KBM-7 (cell line): ENCODE data around the gene DNASE1L2.
"Not testable (repeated sequence)": the region's sequence is repeated elsewhere in the genome, so short reads cannot be mapped to it uniquely, and the experiment has no call there.

ENCODE experiments used
- DNase-seq: peaks from one replicate; pipeline ENCODE4 v3.0.0-alpha.2; 2015
- in situ Hi-C: fragments of 300-500 bp; cut with MboI; formaldehyde crosslinking; loops from 2 replicates; pipeline ENCODE4 v1.14.3; 2020; ENCODE audit warnings: low sequenced_read_pairs, low pct_unique_long_range_greater_than_20kb, mixed read lengths

DNASE1L2 gene

GRCh38 chr16:2234813-2235170, 1.5 kb upstream of the DNASE1L2 start:
- in situ Hi-C loops: no loop called here
- no peak for DNase-seq

- in situ Hi-C loops: no loop called here
- DNase-seq: no peak
Measured at GRCh38 chr16:2235234-2235651, 1.0 kb upstream of the DNASE1L2 start.

GRCh38 chr16:2235695-2236336, 428 bp upstream of the DNASE1L2 start:
- in situ Hi-C loops: no loop called here
- no peak for DNase-seq

GRCh38 chr16:2237102-2237482, 848 bp downstream of the DNASE1L2 start:
- DNase-seq: no peak
- in situ Hi-C loops: no loop called here

- in situ Hi-C loops: no loop called here
- DNase-seq: no peak
Measured at GRCh38 chr16:2237493-2238149, 1.4 kb downstream of the DNASE1L2 start.

- no peak for DNase-seq
- in situ Hi-C loops: no loop called here
Measured at GRCh38 chr16:2238150-2238837, 2.0 kb downstream of the DNASE1L2 start.

GRCh38 chr16:2238838-2239675, 2.8 kb downstream of the DNASE1L2 start:
- in situ Hi-C loops: no loop called here
- no peak for DNase-seq

- in situ Hi-C loops, DNase-seq: not testable (repeated sequence)
Measured at GRCh38 chr16:2240331-2240730, 4.1 kb downstream of the DNASE1L2 start.

GRCh38 chr16:2242598-2242997, 6.4 kb downstream of the DNASE1L2 start:
- no peak for DNase-seq
- in situ Hi-C loops: no loop called here

- DNase-seq: no peak
- in situ Hi-C loops: no loop called here
Measured at GRCh38 chr16:2243031-2243528, 6.8 kb downstream of the DNASE1L2 start.

- DNase-seq: no peak
- in situ Hi-C loops: no loop called here
Measured at GRCh38 chr16:2243781-2244180, 7.5 kb downstream of the DNASE1L2 start.

- DNase-seq: no peak
- in situ Hi-C loops: no loop called here
Measured at GRCh38 chr16:2244301-2244700, 8.1 kb downstream of the DNASE1L2 start.

- DNase-seq: no peak
- in situ Hi-C loops: no loop called here
Measured at GRCh38 chr16:2244926-2245795, 8.9 kb downstream of the DNASE1L2 start.

- DNase-seq: no peak
- in situ Hi-C loops: no loop called here
Measured at GRCh38 chr16:2246301-2246885, 10.1 kb downstream of the DNASE1L2 start.

- in situ Hi-C loops: no loop called here
- DNase-seq: peak; percentile 53
Measured at GRCh38 chr16:2250652-2251295, 14.5 kb downstream of the DNASE1L2 start.

- in situ Hi-C loops: no loop called here
- peak; percentile 93 for DNase-seq
Measured at GRCh38 chr16:2251296-2252111, 15.3 kb downstream of the DNASE1L2 start, which contains the start of gene ECI1. TSS of gene ECI1 (minus strand) at chr16:2251587. CDS start at chr16:2251566, 21 bp downstream.

GRCh38 chr16:2252806-2253148, 16.5 kb downstream of the DNASE1L2 start:
- DNase-seq: no peak
- in situ Hi-C loops: no loop called here
